Suppressor macrophage treated with lipopolysaccharide for 4 hours (primary cell): ENCODE results near the gene NRXN3.

Experiments
- DNase-seq: peaks from one replicate; pipeline ENCODE4 v3.0.0-alpha.2; 2020

NRXN3 gene

DNA sequence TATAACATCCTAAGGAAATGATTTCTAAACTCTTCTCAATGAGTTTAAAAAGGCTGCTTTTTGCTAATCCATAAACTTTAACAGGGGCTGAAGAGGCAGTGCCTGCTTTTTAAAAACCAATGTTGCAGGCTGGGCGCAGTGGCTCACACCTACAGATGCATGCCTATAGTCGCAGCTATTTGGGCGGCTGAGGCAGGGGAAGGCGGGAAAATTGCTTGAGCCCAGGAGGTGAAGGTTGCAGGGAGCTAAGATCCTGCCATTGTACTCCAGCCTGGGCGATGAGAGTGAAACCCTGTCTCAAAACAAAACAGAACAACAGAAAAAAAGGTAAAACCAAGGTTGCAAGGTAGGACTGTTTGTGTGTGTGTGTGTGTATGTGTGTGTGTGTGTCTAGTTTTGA lies 1509.9 kb downstream of the NRXN3 start:
- no peak for DNase-seq

DNA sequence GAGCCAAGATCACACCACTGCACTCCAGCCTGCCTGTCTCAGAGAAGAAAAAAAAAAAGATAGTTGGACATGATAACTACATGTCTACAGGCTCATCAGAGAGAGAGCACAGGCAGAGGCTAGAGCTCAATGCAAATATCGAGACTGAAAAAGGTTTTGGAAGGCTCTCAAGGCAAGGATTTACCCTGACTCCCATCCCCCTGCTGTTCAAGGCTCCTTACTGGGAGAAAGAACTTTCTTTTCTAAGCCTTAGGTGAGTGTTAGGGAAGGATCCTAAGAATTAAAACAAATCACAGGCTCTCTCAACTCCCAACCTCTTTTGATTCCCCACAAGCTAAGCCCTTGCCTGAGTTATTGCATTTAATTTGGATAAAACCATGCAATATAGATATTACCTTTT lies 1516.0 kb downstream of the NRXN3 start:
- no peak for DNase-seq

DNA sequence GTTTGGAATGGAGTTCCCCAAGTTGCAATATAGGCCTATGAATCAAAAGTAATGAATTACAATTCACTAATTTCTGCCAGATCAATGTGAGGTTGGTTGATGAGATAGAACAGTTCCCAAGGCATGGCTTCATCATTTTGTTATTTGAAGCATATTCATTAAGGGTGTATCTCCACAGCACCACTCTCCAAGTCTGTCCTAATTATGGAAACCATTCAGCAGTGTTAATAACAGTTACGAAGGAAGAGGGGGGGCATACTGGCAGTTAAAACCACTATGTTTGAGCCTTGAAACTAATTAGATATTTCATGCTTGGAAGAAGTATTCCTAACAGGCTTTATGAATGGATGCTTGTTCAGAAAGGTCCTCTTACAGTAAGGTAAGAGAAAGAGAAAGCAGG lies 1520.8 kb downstream of the NRXN3 start:
- no peak for DNase-seq

DNA sequence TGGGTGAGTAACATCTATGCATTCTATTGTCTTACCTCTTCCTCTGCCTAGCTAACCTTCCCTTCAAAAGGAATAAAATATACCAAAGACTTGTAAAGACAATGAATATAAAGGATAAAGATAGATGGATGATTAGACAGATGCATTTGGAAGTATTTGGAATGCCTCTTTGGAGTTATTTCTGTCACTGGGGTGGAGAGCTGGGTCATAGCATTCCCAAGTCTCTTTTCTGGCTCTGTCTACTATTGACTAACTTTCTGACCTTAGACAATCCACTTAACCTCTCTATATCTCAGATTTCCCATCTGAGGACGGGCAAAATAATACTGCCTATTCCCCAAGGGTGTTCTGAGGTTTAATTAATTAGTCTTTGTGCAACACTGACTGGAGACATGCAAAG lies 1523.8 kb downstream of the NRXN3 start:
- DNase-seq: no peak

DNA sequence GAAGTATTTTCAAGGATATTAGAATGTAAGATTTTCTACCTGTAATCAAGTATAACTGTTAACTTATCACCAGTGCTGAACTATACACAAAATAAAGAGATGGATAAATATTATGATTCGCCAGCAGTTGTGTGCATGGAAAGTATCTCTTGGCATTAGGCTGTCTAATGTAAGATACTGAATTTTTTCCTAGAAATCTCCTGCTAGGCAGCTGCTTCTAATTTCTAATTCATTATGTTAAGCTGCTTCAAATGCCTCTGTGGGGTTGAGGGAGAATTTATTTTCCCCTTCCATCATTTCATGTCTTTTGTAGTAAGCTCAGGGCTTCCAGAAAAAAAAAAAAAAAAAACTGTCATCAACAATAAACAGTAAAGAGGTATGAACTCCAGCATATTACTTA lies 1525.1 kb downstream of the NRXN3 start:
- DNase-seq: no peak

DNA sequence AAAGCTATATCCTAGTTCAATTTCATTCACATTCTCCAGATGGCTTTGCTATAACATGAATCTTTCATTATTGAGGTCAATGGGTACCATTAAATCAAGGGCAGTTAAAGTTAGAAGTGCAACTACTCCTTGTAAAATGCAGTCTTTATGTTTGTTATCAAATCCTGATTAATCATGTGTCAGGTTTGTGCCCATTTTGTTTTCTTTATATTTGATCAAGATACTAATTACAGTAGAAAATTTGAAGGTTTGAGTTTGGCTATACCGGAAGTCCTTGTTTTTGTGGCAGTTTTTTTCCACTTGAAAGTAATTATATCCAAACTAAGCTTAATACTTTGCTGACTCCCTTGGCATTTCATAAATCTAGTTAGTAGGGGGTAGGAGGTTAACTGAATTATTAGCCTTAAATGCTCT lies 1528.1 kb downstream of the NRXN3 start:
- no peak for DNase-seq

DNA sequence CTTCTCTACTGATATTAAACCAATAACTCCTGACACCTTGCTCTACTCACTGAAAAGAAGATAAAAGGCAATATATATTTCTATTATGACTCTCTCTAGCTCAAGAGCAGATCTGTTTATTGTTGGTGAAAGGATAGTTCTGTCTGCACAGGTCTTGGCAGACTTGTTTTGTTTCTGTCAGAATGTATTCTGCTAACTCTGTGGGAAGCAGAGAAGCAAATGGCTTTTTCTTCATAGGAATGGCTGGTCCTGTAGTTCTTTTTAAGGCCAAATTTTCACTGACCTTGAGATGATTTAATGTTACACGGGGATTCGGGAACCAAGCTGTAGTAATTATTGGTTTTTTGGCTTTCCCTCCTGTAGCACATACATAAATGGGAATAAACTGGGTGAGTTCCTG lies 1529.0 kb downstream of the NRXN3 start:
- DNase-seq: no peak

DNA sequence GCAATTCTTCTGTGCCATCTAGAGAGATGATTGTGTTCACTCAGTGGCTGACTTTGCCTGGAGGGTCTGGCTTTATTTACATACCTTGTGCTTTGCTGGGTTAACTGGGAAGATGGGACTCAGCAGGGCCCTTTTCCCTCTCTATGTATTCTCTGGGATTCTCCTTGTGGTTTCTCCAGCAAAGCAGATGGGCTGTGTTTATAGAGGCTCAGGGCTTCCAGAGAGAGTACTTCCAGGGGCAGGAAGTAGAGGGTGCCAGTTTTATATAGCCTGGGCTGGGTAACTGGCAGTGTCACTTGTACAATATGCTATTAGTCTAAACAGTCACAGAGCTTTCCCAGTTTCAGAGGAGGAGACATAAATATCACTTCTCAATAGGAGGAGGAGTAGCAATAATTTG lies 1531.2 kb downstream of the NRXN3 start:
- no peak for DNase-seq

DNA sequence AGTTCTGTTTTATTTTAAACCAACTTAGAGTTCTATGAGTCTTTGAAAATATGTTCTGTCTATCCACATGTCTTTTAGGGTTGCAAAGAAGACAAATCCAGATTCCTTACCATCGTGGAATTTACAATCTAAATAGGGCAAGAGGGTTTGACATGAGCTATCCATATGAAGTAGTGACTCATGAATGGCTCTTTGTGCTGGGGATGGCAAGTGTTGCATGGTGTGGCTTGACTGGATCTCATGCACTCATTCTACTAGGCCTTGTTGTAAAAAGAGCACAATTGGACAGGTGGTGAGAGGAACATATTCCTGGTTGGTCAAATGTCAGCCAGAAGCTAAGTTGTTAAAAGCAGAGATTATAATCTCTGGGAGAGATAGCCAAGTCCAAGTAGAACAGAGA lies 1532.0 kb downstream of the NRXN3 start:
- no peak for DNase-seq

DNA sequence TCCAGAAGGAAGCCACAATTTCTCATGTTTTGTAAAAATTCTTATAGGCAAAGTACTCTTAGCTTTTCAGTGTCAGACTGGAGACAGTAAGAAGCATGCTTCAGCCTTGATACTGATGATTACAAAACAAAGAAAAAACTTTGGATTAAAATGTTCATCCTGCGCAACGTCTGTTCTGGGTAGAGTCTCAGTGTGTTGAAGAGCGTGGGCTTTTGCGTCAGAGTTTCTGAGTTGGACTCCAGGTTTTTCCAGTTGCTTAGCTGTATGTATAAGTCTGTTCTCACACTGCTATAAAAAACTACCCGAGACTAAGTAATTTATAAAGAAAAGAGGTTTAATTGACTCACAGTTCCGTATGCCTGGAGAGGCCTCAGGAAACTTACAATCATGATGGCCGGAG lies 1533.0 kb downstream of the NRXN3 start:
- DNase-seq: no peak

DNA sequence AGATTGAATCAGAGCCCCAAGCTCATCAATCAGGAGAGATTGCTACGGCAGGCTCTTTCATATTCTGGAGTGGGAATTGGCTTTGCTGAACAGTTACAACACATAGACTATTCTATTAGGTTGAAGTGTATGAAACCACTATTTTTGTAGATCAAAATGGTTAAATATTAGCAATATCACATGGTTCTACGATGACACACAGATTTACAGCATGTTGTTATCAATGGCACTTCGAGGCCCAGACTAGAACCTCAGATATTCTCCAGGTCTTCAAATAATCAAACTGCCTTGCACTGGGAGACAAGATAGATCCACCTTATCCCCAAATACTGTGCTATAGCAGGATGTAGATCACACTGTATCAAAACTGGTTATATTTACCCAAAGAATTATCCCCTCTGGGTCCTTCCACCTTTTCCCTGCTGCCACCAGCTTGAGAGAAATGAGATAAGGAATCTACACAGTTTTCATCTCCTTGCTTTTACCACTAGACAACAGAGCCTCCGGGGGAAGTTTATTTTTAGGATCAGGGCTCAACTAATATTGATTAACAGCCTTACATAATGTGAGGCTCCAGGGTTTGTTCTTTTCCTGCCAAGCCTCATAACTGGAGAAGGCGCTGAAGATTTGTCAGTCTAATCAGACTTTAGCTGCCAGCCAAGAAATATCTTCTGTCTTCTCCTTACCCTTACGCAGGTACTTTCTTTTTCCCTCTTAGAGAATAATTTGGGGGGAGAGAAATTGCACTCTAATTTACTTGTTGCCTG lies 1534.1 kb downstream of the NRXN3 start:
- no peak for DNase-seq

DNA sequence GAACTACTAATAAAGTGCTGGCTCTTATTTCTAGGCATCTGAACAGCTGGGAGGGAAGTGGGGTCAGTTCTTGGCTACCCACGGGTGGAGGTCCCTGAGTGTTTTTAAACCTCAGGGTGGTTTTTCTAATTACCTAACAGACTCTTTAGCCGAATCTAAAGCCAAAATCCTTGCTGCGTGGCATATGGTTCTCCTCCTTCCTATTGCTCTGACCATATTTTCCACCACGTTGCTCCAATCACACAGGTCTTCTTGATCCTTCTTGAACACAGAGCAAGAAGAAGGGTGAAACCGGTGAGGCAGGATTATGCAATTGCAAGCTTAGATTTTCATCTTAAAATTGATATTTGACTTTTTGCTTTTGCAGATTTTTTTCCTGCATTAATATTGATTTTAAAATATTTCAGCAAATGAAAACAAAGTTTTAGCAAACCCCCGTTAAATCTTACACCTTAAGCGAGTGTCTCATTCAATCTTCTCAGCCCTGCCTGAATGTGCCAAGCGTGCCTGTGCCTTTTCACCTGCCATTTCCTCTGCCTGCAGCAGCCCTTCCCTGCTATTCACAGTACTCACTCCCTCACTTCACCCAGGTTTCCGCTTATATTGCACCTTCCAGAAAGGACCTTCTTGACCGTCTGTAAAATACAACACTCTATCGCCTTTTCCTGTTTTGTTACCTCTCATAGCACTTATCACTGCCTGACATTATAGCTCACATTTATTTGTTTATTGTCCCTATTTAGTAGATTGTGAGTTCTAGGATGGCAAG lies 1535.1 kb downstream of the NRXN3 start:
- no peak for DNase-seq

DNA sequence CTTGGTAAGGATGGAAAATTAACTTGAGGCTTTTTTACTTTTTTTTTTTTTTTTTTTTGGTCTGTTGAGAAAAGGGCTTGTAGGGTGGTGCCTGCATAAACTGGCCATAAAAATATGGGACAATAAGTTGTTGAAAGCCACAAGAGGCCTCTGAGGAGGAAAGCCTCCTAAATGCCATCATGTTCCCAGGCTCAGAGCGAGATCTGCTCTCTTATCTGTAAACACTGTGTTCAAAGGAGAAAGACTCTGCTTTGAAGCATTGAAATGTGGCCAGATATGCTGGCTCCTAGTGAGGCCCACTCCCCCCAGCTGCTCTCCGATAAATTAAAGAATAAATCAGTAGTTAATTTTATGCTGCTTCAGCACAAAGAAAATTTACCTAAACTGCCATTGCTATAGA lies 1536.2 kb downstream of the NRXN3 start:
- no peak for DNase-seq

DNA sequence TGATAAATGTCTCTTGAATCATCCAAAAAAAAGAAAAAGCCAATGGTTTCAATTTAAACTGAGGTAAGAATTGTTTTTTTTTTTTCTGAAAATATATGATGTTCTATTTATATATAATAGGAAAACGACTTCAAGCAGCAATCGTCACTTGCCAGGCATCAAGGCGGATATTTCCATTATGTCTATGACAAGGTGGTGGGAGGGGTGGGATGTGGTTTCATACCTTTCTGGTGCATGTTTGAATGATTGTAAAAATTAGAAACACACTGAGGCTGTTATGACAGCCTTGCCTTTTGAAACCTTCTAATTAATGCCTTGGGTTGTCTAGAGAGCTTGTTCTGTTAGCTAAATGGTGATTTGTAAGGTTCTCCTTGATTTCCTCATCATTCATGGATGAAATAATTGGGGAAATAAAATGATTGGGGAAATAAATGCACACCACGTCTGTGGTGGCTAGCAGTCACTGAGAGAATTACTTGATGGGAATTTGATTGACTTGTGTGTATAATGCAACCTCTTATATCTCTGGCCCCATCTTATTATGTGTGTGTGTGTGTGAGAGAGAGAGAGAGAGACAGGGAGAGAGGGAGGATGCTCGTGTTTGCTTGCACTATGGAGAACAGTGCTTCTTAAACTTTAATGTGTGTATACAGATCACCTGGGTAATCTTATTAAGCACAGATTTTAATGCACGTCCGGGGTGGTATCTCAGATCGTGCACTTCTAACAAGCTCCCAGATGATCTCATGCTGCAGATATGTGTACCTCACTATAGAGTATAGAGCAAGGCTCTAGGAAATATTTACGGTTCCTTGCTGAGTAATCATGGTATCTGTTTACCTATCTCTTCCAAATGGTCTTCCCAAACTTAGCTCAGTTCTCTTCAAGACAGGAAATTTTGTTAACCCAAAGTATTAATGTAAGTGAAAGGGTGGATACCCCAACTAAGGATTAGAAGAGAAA lies 1538.5 kb downstream of the NRXN3 start:
- DNase-seq: no peak

DNA sequence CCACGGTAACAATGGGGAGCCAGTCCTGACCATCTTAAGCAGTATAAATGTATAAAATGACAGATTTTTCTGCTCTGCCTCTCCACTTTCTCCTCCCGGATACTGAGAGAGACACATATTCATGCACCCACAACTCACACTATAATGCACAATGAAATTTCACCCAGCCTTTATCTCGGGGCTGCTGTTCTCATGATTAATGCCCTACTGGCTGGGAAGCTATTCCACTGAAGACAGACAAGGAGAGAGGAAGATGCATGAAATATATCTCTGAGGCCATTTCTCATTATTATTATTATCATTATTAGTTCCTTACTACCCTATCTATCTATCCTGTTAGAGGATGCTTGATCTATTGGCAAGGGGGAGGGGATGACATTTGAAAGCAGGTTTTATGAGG lies 1539.4 kb downstream of the NRXN3 start:
- DNase-seq: no peak

DNA sequence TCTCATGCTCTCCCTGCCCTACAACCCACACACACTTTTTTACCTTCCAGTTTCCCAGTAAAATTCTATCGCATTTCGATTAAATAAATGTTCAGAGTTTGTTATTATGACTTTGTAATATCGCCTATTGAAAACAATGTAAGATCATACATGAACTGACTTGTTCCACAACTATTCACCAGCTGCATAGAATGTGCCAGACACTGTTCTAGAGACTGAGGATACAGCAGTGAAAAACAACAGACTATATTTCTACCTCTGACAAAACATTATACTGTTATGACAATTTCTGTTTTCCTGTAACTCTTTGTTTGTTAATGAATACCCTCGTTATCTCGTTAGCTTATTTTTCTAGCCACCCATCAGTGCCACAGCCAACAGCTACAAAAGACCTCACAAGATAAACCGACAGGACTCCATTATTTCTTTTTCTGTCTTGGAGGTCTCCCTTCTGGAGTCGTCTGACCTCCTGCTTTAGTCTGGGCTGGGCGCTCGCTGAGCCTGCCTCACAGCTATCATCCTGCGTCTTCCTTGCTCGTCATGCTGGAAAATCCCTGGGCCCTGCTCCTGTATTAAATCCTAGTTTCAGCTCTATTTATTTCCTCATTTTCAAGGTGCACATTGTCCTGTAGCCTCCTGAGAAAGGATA lies 1542.3 kb downstream of the NRXN3 start:
- no peak for DNase-seq

DNA sequence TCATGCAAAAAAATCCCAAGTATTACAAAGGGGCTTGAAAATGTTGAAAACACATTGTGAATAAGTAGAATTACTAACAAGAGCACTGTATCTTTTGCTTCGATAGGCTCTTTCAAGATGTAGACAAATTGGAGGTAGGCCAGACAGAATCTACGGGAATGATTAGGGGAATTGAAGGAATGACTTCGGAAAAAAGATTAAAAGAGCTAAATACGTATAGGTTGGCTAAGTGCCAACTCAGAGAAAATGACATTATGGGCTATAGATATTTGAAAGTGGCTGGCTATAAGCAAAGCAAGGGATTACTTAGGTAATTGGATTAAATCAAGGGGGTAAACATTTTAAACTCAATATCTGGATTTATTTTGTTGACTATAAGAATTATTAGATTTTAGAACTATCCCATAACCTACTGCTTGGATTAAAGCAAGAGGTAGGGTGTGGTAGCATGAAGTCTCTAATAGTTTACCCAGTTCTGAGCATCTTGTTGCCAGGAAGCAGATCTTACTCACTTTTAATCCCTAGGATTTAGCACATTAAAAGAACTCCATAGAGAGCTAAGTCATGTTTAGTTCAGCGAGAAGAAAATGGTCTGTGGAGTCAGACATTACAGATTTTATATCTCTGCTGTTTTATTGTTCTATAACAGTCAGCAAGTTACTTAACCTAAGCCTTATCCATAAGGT lies 1551.4 kb downstream of the NRXN3 start:
- DNase-seq: no peak

DNA sequence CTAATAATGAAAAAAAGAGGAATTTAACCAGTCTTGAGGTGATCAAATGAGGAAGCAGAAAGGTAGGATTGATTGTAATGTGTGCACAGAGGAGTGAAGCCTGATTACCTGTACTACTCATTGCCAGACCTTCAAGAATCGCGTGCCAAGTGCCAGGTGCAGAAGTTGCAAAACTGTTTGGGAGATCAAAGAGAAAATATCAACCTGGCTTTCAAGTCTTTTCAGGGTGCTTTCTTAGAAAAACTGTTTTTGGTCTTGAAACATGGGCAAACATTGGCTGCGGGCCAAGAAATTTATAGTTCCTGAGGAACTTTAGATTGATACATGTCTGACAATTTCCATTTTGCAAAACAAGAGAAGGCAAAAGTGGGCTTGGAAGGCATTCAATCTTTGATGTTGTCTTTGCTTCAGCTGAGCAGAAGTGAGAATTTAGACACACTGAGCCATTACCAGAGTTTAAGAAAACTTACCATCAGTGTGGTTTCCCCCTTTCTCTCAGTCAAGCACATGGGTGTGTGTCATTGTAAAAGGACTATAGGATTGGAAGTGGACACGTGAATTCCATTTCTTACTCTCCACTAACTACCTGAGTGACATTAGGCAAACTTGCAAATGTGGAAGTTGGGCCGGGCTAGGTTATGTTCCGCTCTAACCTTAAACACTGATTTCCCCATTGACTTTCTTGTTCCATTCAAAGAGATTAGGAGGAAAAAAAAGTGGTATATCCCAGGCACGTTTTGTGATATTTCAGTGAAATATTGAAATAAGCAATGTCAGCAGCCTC lies 1555.0 kb downstream of the NRXN3 start:
- DNase-seq: no peak

DNA sequence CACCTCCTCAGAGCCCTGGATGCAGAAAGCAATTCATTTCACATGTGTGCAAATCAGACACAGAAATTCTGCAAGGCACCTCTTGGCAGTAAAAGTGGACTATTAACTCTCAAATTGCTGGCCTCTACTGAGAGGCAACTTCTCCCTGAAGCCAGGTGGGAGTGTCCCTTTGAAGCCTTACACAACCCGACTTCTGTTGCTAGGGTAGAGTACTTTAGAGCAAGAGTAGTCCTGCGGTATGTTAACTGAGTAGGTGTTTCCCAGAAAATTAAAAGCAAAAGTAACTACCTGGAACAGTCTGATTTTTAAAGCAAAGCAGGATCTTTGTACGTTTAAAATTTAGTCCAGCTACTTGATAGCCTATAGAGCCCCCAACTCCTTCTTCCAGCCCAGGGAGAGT lies 1557.7 kb downstream of the NRXN3 start:
- DNase-seq: no peak

DNA sequence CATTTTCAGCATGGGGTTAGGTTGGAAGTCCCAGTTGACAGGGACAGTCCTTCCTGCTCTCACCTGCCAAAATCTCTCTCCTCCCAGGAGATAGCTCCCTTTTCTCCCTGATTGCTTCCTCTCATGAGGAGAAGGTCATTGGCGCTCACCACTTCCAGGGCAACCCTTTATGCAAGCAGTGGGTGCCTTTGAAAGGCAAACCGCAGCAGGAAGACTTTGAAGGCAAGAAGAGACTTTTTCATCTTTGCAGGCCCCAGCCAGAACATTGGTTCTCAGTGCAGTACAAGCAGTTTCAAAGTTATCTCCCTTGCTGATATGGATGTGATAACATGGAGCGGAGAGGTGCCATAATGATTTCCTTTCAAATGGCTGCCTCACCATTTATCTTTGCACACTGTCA lies 1558.2 kb downstream of the NRXN3 start:
- DNase-seq: no peak

DNA sequence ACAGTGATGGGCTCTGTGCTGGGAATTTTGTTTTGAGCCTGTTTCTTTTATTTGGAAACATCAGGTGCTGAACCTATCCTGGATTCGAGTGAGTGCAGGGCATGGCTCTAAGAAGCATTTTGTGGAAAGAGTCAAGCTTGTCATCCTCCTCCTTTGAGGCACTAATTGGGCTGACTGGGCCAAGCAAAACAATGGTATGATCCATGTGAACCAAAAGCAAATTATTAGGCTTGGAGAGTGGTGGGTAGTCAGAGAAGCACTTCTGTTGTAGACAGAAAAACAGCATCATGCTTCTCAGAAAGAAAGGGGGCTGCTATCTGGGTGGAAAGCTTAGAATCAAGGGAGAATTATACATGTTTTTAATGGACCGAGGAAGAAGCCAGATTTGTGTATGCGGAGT lies 1559.6 kb downstream of the NRXN3 start:
- DNase-seq: no peak
